B cell (primary cell): Measurements from ENCODE around the gene PYCR2.

Experiments used
- CTCF ChIP-seq: fragments of 200-600 bp; IDR thresholded peaks from one replicate; pipeline ENCODE4 v1.8.0; 2022; ENCODE audit warnings: antibody characterized with exemption, mild to moderate bottlenecking
- EZH2 ChIP-seq: IDR thresholded peaks from 2 replicates; pipeline ENCODE4 v1.6.1; 2012; ENCODE audit warnings: borderline replicate concordance, low read depth, mild to moderate bottlenecking, moderate library complexity, low read length; ENCODE audit not compliant: insufficient read depth, poor library complexity, severe bottlenecking

GRCh38 chr1:225887030-225887314 lies 37.1 kb downstream of the PYCR2 start:
- TF ChIP-seq CTCF (no peak), EZH2 (no peak)
